Esophagus muscularis mucosa (tissue), 4 donors: ENCODE results near the gene ABI2. TPM values are rescaled to one million over a fixed set of nuclear protein-coding genes. Genes with fewer than 3 reads are reported as not detected.
A peak's percentile ranks its signal among the peaks of the same experiment; 100 is the strongest.
"Not testable (repeated sequence)": the region's sequence is repeated elsewhere in the genome, so short reads cannot be mapped to it uniquely, and the experiment has no call there.

Source experiments
- DNase-seq: peaks from one replicate; pipeline ENCODE4 v3.0.0-alpha.2; 2017; ENCODE audit errors: extremely low spot score
- H3K27ac ChIP-seq, 4 donors: fragments of 200-600 bp; sonication (generic); replicated peaks in 1 of 4; 1 replicate in 3 of 4; 2 replicates in 1 of 4; pipeline ENCODE4 v1.5.1; 2016 to 2019; ENCODE audit warnings: mild to moderate bottlenecking in 1 of 4
- H3K27me3 ChIP-seq, 4 donors: fragments of 200-600 bp; sonication (generic); one replicate each; pipeline versions ENCODE4 v1.5.1 to v1.6.0; 2016 to 2019
- H3K36me3 ChIP-seq, 4 donors: fragments of 200-600 bp; sonication (generic); one replicate each; pipeline ENCODE4 v1.5.1; 2016 to 2019
- H3K4me1 ChIP-seq, 4 donors: fragments of 200-600 bp; sonication (generic); one replicate each; pipeline ENCODE4 v1.5.1; 2016 to 2019
- H3K4me3 ChIP-seq, 4 donors: fragments of 200-600 bp; sonication (generic); 1 replicate in 2 of 4; 2 replicates in 2 of 4; pipeline ENCODE4 v1.5.1; 2016 to 2019; ENCODE audit warnings: mild to moderate bottlenecking in 4 of 4, moderate library complexity in 1 of 4
- H3K9me3 ChIP-seq, 4 donors: fragments of 200-600 bp; sonication (generic); 1 replicate in 3 of 4; 2 replicates in 1 of 4; pipeline ENCODE4 v1.5.1; 2016 to 2019
- EP300 ChIP-seq: sonication (generic); formaldehyde crosslinking; IDR thresholded peaks from one replicate; pipeline ENCODE4 v1.6.1; 2017; ENCODE audit warnings: antibody characterized with exemption
- POLR2A ChIP-seq: fragments of 450-650 bp; IDR thresholded peaks from one replicate; pipeline ENCODE4 v1.6.1; 2017; ENCODE audit warnings: antibody characterized with exemption, moderate library complexity, mild to moderate bottlenecking, low read depth
- POLR2AphosphoS5 ChIP-seq, 2 donors: sonication (generic); formaldehyde crosslinking; IDR thresholded peaks; one replicate each; pipeline ENCODE4 v1.6.1; 2017; ENCODE audit warnings: antibody characterized with exemption in 2 of 2
- WGBS: methylation state at CpG from one replicate; pipeline ENCODE4 v1.1.5; 2018; 5-methylcytosine and 5-hydroxymethylcytosine counted together
- intact Hi-C: fragments of 100-400 bp; cut with DNase I; formaldehyde crosslinking; loops from one replicate; pipeline ENCODE4 v1.15.1; 2023
- total RNA-seq, 4 donors: library from RNA; depleted of rRNA; stranded (reverse); fragments of >200 nt; gene quantifications; one replicate each; pipeline versions ENCODE4 v1.1.0 to v1.2.1, GENCODE V29; 2016
- TF ChIP-seq, protein P1 (sequence below), 3 experiments: fragments of 200-600 bp in 2 of 3; fragments of 450-650 bp in 1 of 3; sonication (generic) in 2 of 3; IDR thresholded peaks; one replicate each; pipeline ENCODE4 v1.5.1; 2017 to 2019; ENCODE audit warnings: antibody characterized with exemption in 3 of 3, mild to moderate bottlenecking in 2 of 3, moderate library complexity in 1 of 3

Gene ABI2
- total RNA-seq, 4 donors from 2014 or later, result 38.8 to 63.2 (median 45.0) TPM

DNA sequence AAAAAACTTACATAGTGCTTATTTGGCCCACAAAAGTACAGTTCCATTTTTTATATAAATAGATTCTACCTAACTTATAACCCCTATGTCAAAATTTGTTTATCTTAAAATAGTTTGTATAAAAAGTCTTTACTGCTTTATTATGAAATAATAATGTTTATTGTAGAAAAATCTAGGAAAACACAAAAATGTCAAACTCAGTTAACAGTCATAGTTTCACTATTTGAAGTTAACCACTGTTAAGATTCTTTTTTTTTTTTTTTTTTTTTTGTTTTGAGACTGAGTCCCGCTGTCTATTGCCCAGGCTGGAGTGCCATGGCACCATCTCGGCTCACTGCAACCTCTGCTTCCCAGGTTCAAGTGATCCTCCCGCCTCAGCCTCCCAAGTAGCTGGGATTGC, 26.5 kb upstream of the ABI2 start:
- 97% methylated on average over 3 of the region's 3 CpGs for WGBS
- Histone ChIP-seq H3K9me3 (no peaks in the 10 kb centered on the region), H3K36me3 (peaks cover 23 to 53% (median 29%) of the 10 kb centered on the region in 4 donors), H3K27ac (no peak overlapping the region), H3K4me3 (no peak overlapping the region), H3K4me1 (no peaks in the 10 kb centered on the region), H3K27me3 (no peaks in the 10 kb centered on the region)
- TF ChIP-seq POLR2AphosphoS5 (IDR thresholded peaks at IDR 0.05), result no peak
- intact Hi-C loops, result no loop called here
- DNase-seq, result no peak

DNA sequence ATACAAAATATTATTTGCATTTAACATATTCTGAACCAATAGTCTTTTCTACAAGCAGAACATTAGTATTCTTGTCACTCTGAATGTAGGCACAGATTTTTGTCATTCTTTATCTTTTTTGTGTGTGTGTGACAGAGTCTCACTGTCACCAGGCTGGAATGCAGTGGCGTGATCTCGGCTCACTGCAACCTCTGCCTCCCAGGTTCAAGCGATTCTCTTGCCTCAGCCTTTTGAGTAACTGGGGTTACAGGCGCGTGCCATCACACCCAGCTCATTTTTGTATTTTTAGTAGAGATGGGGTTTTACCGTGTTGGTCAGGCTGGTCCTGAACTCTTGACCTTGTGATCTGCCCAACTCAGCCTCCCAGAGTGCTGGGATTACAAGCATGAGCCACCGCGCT, 25.6 kb upstream of the ABI2 start:
- H3K4me3 ChIP-seq, H3K27ac ChIP-seq, H3K4me1 ChIP-seq, DNase-seq, intact Hi-C loops, H3K9me3 ChIP-seq, H3K27me3 ChIP-seq: not testable (repeated sequence)
- H3K36me3 ChIP-seq, result peaks cover 14 to 47% (median 25%) of the 10 kb centered on the region in 4 donors
- WGBS, result 94% methylated on average over 8 of the region's 8 CpGs

DNA sequence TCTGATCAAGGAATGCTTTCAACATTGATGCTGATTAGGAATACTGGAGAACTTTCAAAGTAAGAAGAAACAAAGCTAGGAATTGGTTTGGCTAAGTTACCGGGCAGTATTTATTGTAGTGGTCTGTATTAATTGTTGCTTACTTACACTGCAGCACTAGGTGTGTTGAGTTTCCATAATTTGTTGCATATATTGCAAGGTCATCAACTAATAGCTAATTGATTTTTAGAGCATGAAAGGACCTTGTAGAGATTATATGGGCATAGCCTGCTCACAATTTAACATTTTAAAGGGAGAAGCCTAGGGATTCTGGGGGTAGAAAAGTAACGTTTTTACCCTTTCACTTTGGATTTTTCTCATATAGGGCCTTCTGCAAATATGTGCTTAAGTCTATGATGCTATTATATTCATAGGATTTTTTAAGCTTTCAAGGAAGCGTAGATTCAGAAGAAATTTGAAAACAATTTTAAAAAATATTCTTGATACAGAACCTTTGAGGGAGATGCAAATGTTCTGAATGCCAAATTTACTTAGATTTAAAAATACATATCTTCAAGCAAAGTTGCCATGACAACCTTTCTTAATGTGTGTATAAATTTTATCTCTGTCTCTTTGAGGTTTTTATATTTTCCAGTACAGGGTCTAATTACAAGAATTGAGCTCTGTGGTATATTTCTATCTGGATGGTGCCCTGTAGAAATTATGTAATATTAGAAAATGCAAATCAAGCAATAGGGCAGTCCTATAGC, 17.3 kb upstream of the ABI2 start:
- no peaks in the 10 kb centered on the region for H3K9me3 ChIP-seq
- no peak overlapping the region for H3K27ac ChIP-seq
- DNase-seq, result no peak
- peaks cover 7 to 19% (median 13%) of the 10 kb centered on the region in 4 donors for H3K36me3 ChIP-seq
- no peaks in the 10 kb centered on the region for H3K4me1 ChIP-seq
- no peaks in the 10 kb centered on the region for H3K27me3 ChIP-seq
- intact Hi-C loops, result no loop called here
- WGBS, result 90% methylated on average over 3 of the region's 3 CpGs
- TF ChIP-seq, protein P1, sequence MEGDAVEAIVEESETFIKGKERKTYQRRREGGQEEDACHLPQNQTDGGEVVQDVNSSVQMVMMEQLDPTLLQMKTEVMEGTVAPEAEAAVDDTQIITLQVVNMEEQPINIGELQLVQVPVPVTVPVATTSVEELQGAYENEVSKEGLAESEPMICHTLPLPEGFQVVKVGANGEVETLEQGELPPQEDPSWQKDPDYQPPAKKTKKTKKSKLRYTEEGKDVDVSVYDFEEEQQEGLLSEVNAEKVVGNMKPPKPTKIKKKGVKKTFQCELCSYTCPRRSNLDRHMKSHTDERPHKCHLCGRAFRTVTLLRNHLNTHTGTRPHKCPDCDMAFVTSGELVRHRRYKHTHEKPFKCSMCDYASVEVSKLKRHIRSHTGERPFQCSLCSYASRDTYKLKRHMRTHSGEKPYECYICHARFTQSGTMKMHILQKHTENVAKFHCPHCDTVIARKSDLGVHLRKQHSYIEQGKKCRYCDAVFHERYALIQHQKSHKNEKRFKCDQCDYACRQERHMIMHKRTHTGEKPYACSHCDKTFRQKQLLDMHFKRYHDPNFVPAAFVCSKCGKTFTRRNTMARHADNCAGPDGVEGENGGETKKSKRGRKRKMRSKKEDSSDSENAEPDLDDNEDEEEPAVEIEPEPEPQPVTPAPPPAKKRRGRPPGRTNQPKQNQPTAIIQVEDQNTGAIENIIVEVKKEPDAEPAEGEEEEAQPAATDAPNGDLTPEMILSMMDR (IDR thresholded peaks at IDR 0.05), result no peak
- TF ChIP-seq EP300 (no peak), POLR2A (no peak), POLR2AphosphoS5 (IDR thresholded peaks at IDR 0.05) (no peak)
- no peak overlapping the region for H3K4me3 ChIP-seq

DNA sequence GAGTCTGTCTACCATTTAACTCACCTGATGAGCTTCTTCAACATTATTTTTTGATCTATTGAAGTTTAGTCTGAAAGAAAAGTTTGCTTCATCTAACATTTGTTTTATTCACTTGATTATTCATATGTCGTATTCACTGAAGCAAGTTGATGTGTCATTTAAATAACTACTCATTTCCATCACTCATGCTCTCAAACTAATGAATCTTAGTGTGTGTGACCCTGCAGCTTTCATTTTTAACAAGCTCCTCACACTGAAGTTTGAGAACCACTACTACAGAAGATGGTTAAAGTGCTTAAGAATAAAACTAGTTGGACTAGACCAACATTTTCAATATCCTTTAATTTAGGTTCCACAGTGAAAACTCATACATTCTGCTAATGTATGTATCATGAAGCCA, 1.8 kb upstream of the ABI2 start:
- Histone ChIP-seq H3K27me3 (no peaks in the 10 kb centered on the region), H3K4me3 (no peak overlapping the region), H3K27ac (no peak overlapping the region), H3K9me3 (no peaks in the 10 kb centered on the region), H3K36me3 (no peaks in the 10 kb centered on the region), H3K4me1 (peaks cover 5 to 34% (median 27%) of the 10 kb centered on the region in 4 donors)
- intact Hi-C loops, result no loop called here
- TF ChIP-seq POLR2AphosphoS5 (IDR thresholded peaks at IDR 0.05), result no peak
- TF ChIP-seq POLR2A, result no peak
- TF ChIP-seq EP300, result no peak
- TF ChIP-seq, protein P1 (IDR thresholded peaks at IDR 0.05), result no peak
- no peak for DNase-seq
- WGBS, result 76% methylated on average over 1 of the region's 1 CpG

DNA sequence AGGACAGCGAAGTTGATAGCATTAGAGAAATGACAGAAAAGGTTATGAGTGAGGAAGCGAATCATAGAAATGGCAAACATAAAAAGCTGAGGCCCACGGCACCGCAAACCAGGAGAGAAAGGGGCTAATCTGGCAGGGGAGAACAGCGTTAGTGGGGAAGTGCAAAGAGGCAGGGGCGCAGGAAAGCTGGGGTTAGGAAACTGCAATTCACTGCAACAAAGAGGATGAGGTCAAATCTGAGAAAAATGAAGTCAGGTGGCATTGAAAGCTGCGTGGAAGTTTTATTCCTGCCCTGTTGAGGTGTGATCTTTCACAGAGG, 653 bp upstream of the ABI2 start:
- 10% methylated on average over 7 of the region's 7 CpGs for WGBS
- H3K9me3 ChIP-seq, result no peaks in the 10 kb centered on the region
- DNase-seq, result no peak
- no peaks in the 10 kb centered on the region for H3K27me3 ChIP-seq
- intact Hi-C loops, result no loop called here
- no peaks in the 10 kb centered on the region for H3K36me3 ChIP-seq
- peaks cover 5 to 39% (median 27%) of the 10 kb centered on the region in 4 donors for H3K4me1 ChIP-seq
- peak overlapping the region; percentile 89 to 100 (median 99) for H3K4me3 ChIP-seq
- peak overlapping the region; percentile 78 to 90 (median 88) for H3K27ac ChIP-seq
- no peak for TF ChIP-seq POLR2A
- TF ChIP-seq, protein P1 (IDR thresholded peaks at IDR 0.05), result no peak
- no peak for TF ChIP-seq EP300
- TF ChIP-seq POLR2AphosphoS5 (IDR thresholded peaks at IDR 0.05), result no peak
